Stimulated activated CD4-positive, alpha-beta T cell treated with anti-CD3 and anti-CD28 coated beads, TNF-alpha, amount 100 ng/mL, for 1 hour (primary cell): Measurements from ENCODE around the gene GNAO1.
"Not testable (repeated sequence)": the region's sequence is repeated elsewhere in the genome, so short reads cannot be mapped to it uniquely, and the experiment has no call there.

ENCODE experiments used
- DNase-seq, 3 donors: peaks; one replicate each; pipeline ENCODE4 v3.0.0-alpha.2; 2020; ENCODE audit warnings: low read depth in 3 of 3, low spot score in 1 of 3

Gene GNAO1

DNA sequence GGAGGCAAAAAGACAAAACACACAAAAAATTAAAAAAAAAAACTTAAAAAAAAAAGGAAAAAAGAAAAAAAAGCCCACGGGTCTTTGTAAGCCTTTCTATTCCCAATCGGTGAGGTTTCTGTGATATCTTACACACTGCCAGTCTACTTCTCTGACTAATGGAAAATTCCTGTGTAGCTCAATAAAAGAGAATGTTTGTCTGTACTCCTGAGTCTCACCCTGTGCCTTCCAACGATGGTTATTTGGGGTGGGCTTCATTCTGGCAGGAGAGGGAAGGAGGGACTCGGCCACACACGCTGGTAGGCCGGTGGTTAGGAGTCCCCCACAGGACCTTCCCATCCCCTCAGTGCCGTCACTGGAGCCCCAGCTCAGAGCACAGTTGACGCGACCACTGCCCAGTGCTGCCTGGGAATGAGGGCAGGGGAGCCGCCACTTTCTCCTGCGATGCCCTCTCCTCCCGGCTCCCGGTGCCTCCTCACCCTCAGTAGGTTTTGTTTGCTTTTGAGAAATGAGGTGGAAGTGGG, 166.0 kb downstream of the GNAO1 start:
- DNase-seq: no peak

GRCh38 chr16:56357765-56358322, 166.6 kb downstream of the GNAO1 start:
- no peak for DNase-seq

GRCh38 chr16:56360117-56361008, 169.1 kb downstream of the GNAO1 start:
- DNase-seq: no peak

DNA sequence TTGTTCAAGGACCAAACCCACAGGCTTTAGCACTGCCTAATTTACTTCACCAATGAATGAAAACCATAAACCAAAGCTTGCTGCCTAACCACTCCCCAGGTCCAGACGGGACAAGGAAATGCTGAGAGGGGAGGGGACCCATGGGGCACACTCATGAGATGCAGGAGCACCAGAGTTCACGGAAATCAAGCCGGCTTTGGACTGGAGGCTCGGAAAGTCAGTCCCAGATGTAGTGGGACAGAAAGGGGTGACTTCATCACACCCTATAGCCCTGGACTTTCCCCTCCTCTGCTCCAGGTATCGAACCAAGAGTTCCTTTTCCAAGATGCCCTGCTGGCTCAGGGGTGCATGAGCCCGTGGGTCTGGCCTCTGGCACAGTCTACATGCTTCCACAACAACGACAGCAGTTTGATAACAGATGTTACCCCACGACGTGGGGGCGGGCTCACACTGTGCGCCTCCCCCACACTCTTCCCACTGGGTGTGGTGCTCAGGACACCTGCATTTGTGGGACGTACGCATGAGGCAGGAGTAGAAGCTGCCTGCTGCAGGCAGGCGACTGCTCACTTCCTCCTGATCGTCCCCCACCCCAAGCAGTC, 170.9 kb downstream of the GNAO1 start:
- DNase-seq: no peak

DNA sequence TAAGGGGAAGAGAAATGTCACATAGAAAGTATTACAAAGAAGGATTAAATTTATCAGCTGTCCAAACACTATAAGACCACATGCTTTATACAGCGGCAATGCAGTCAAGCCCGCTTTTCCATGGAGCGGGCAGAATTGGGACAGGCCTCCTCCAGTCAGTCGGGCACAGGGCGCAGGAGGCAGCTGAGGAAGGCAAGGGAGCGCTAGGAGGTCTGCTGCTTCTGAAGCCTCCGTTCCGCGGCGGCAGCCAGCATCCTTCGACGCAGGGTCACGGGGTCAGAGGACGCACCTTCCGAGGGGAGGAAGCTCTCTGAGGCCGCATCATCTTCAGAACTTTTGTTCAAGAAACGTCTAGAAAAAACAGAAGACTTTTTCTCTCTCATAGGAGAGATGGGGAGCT, 171.4 kb downstream of the GNAO1 start:
- no peak for DNase-seq

DNA sequence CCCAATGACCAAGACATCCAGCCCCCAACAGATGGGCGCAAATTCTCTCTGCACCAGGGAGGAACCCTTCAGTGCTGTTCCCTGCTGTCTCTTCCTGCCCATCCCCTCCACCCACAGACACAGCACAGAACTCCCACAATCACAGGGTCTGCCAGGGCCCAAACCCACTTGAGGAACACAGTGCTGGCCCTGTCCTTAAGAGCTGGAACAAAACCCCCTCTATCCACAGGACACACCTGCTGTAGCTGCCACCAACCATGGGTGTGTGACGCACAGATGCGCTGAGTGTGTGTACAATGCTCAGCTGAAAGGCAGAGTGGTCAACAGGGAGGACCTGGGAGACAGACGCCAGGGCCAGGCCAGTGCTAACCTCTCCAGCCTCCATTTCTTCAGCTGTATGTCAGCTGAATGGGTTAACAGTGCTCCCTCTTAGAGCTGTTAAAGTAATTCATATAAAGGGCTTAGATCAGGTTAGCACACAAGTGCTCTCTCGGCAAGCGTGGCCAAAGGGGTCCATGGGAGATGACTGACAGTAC, 172.0 kb downstream of the GNAO1 start:
- DNase-seq: no peak

DNA sequence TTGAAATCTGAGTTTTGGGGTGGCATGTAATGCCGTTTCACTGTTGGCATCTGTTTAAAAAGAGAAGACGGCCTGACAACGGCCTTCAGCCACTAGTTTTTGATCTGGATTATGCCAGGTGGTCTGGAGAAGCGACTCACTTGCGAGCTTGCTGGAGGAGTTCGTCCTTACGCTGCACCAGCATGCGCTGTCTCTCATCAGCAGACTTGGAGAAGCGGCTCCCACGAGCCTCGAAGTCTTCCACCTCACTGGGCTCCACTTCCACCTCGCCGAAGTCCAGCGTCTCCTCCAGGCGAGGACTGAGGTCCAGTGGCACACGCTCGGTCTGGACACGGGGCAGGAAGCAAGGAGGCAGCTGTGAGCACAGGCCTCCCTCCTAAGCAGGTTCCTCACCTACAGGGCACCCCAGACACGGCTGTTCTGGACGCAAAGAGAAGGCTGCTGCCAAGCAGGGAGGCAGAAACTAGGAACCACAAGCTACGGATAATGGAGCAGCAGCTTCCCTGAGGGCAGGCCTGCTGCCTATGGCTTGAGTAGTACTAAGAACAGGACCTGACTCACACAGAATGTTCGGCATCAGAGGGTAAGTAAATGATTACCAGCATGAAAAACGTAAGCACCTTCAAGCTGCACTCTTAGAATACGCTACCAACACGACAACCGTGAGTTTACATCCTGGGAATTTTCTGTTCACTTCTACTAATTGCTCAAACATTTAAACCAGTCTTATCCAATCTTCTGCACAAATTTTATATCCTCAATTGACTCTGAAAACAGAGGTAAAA, 172.7 kb downstream of the GNAO1 start:
- DNase-seq: no peak

DNA sequence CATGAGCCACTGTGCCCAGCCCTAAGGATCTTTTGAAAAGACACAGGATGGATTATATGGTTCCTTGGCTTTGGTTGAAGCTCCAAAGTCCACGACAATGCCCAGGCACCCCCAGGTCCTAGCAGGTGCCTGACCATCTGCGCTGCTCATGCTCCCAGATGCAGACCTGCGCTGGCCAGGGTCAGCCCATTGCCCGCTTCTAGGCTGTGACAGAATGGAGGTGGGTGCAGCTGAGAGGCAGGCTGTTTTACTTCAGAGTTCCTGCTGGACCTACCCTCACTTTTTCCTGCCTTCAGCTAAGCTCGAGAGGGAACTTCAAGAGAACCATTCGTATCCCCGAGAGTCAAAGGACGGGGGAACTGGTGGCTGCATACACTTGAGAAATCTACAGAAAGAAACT, 173.6 kb downstream of the GNAO1 start:
- DNase-seq: no peak

DNA sequence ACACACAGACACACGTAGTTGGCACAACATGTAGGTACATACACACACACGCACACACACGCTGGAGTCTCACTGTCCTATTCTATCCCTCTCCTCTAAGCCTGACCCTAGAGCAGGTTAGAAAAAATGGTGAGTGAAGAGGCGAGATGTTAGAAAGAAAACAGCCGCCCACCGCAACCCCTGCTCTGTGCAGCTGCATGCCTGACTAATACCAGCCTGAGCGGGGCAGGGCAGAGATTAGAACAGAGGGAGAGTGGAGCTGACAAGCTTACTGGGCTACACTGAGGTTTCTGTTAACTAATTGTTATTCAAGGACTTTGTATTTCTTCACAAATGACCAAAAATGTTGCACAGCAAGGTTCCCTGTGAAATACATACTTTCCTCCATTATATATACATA, 174.3 kb downstream of the GNAO1 start:
- DNase-seq: no peak

DNA sequence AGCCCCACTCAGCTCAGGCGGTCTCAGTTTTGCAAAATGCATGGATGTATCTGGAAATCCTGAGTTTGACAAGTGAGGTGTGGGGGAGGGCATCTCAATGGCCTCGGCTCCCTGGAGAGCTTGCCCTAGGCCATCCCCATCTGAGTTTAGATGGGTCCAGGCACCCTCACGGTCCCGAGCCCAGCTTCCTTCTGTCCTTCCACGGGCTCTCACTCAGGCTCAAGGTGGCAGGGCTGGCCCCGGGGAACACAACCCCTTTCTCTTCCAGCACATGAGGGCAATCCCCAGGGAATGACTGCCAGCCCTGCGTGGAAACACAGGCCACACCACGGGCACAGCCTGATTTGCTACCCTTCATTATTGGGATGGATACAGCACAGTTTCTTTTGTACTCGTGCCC, 175.7 kb downstream of the GNAO1 start:
- DNase-seq: no peak

- no peak for DNase-seq
Observed at GRCh38 chr16:56367764-56368163, 176.5 kb downstream of the GNAO1 start.

DNA sequence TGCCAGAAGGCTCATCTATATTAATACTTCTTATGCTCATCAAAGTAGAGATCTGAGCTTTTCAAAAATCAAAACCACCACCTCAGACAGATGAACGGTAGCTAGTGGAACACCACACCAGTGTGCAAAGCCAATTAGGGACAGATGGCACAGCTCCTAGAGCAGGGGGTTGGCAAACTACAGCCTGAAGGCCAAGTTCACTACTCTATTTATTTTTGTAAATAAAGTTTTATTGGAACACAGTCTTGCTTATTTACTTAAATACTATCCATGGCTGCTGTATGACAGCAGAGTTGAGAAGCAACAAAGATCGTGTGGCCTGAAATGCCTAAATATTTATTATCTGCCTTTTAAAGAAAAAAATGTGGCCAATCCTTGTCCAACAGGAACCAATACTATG, 177.3 kb downstream of the GNAO1 start:
- no peak for DNase-seq

DNA sequence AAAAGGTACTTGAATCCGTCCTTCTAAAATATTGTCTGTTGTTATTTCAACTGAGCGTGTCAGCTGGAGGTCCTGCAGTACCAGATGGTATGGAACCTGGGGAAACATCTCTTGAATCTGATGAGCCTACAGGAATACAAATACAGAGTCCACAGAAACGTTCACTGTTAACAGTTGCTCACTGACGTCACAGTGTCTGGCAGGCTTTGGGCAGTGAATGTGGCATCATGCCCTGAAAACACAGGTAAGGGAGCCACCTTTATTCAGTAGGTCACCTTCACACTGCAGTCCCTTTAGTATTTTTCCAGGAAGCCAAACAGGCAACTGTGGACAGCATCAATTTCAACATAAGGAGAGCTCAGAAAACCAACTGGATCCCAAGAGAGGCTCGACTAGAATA, 177.9 kb downstream of the GNAO1 start:
- DNase-seq: no peak

- no peak for DNase-seq
Observed at GRCh38 chr16:56370185-56370874, 179.0 kb downstream of the GNAO1 start.

DNA sequence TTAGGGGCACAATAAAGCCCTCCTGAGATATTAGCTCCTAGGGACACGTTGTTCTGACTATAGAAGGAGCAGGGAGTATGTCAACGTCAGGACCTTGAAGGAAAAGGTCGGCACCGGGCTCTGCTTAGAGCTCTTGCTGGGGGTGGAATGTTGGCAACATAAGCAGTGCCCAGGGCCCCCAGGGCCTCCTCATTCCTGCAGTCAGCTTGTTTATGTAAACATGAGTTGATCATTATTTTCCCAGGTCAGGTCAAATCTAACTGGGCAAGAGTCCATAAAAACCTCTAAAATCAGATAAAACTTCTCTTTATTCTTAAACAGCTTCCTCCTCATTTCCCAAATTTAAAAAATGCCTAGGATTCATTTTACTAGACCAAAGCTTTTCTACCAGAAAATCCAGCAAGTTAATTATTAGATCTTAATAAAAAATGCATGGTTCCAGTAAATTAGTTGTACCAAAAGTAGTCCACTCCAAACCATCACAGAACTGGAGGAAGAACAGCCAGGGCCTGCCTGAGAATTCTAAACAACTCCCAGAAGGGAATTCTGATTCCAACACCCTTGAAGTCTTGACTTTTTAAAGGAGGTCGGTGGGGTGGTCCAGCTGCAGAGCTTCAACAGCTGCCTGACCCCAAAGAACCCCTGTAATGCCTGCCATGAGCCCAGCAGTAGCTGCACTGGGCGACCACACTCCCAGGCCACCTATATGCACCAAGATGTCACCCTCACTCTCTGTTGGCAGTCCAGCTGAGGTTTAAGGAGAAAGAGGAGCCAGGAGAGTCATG, 179.8 kb downstream of the GNAO1 start:
- no peak for DNase-seq

DNA sequence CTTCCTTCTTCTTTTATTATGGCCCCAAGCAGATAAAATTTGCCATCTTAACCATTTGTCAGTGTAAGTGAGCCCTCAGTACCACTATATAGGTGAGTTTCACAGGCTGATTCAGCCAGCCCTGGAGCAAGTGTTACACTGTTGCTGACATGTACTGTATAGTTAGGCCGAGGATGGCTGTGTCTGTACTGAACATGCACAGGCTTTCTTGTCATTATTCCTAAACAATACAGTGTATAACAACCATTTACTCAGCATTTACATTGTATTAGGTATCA, 180.3 kb downstream of the GNAO1 start:
- DNase-seq: no peak

GRCh38 chr16:56372013-56372634, 180.8 kb downstream of the GNAO1 start:
- DNase-seq: no peak

DNA sequence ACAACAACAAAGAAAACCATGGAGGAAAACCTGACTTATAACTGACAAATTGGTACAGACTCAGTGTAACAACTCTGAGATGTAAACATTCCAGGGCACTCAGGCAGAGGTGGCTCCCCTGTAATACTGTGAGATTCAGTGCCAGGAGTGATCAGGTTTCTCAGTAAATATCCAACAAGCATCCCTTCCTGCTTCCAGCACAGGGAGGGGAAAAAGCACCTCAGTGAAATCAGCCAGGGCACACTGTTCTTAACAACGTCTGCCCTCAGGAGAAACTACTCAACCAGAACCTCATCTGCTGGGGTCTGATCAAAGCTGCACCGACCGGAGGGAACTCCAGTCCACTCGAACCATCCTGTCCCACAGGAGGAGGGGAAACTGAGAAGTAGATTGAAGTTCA, 181.7 kb downstream of the GNAO1 start:
- DNase-seq: no peak

DNA sequence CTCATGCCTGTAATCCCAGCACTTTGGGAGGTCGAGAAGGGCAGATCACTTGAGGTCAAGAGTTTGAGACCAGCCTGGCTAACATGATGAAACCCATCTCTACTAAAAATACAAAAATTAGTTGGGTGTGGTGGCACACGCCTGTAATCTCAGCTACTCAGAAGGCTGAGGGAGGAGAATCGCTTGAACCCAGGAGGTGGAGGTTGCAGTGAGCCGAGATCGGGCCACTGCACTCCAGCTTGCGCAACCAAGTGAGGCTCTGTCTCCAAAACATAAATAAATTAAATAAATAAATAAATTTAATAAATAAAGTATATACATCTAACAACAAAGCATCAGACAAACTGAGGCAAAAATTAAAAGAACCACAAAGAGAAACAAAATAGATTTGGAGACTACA, 184.5 kb downstream of the GNAO1 start:
- not testable (repeated sequence) for DNase-seq

DNA sequence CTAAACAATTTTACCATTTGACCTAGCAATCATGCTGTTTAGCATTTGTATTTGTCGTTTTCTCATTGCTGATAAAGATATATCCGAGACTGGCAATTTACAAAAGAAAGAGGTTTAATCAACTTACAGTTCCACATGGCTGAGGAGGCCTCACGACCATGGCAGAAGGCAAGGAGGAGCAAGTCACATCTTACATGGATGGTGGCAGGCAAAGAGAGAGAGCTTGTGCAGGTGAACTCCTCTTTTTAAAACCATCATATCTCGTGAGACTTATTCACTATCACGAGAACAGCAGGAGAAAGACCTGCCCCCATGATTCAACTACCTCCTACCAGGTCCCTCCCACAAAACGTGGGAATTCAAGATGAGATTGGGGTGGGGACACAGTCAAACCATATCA, 187.8 kb downstream of the GNAO1 start:
- DNase-seq: not testable (repeated sequence)
